Fibroblast of the aortic adventitia (primary cell): ENCODE results near the gene HOXD9. TPM values are rescaled to one million over a fixed set of nuclear protein-coding genes. Genes with fewer than 3 reads are reported as not detected.
A peak's percentile ranks its signal among the peaks of the same experiment; 100 is the strongest.

ENCODE experiments used
- DNase-seq: peaks from one replicate; pipeline ENCODE4 v3.0.0-alpha.2; 2010; ENCODE audit warnings: low read depth
- H3K4me3 ChIP-seq: 2 replicates; pipeline ENCODE4 v1.5.1; 2011; ENCODE audit warnings: low read depth, mild to moderate bottlenecking, control low read depth, low read length, moderate library complexity
- CTCF ChIP-seq: IDR thresholded peaks from 2 replicates; pipeline ENCODE4 v1.5.1; 2011; ENCODE audit warnings: mild to moderate bottlenecking, low read length, control low read depth, inconsistent platforms; ENCODE audit not compliant: insufficient read depth
- total RNA-seq: library from RNA; depleted of rRNA; stranded (reverse); fragments of >200 nt; gene quantifications from 2 replicates; pipeline ENCODE4 v1.2.3, GENCODE V29; 2012; ENCODE audit warnings: low replicate concordance

The HOXD9 gene
- total RNA-seq, 1 donor = not detected

GRCh38 chr2:176149481-176149938 is 27.0 kb downstream of the HOXD9 start:
- no peak for TF ChIP-seq CTCF
- DNase-seq = no peak
- H3K4me3 ChIP-seq = no peak overlapping the region

GRCh38 chr2:176149939-176150583 is 27.5 kb downstream of the HOXD9 start:
- no peak overlapping the region for H3K4me3 ChIP-seq
- no peak for TF ChIP-seq CTCF
- no peak for DNase-seq

GRCh38 chr2:176150584-176151441 is 28.3 kb downstream of the HOXD9 start:
- TF ChIP-seq CTCF = no peak
- DNase-seq = no peak
- H3K4me3 ChIP-seq = no peak overlapping the region

- DNase-seq = no peak
- no peak for TF ChIP-seq CTCF
Measured at GRCh38 chr2:176151442-176152287, 29.1 kb downstream of the HOXD9 start, which contains the start of gene HOXD4. Gene HOXD4 (plus strand): TSS chr2:176151550. CDS start chr2:176151634, 84 bp downstream.

GRCh38 chr2:176152350-176153181 is 30.0 kb downstream of the HOXD9 start:
- no peak for DNase-seq
- TF ChIP-seq CTCF = no peak
- H3K4me3 ChIP-seq = peak overlapping the region; percentile 9

More at GRCh38 chr2:176151442-176152287, 29.1 kb downstream of the HOXD9 start, which contains the start of gene HOXD4:
- peak within 1 kb of the TSS; percentile 41 for H3K4me3 ChIP-seq
